Medulla oblongata (tissue), 1 donor: ENCODE measurements around the gene SLC24A3.

ENCODE experiments used
- DNase-seq: peaks from one replicate; pipeline ENCODE4 v3.0.0-alpha.2; 2015; ENCODE audit errors: extremely low spot score

Gene SLC24A3

DNA sequence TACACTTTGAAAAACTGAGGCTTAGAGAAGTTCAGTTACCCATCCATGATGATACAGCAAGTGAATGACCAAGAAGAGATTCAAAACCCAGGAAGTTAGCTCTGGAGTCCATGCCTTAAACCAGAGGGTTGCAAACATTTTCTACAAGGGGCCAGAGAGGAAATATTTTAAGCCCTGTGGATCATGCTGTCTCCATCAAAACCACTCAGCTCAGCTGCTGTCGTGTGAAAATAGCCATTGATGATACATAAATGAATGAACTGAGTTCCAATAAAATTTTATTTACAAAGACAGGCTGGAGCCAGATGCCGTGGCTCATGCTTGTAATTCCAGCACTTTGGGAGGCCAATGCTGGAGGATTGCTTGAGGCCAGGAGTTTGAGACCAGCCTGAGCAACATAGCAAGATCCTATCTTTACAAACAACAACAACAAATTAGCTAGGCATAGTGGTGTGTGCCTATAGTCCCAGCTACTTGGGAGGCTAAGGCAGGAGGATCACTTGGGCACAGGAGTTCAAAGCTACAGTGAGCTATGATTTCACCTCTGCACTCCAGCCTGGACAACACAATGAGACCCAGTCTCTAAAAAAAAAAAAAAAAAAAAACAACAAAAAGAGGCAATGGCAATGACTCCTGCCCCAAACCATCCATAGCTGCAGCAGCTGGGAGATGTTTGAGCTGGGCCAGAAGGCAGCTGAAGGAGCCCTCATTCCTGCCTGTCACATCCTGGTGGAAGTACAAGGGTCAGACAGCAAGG is 501.6 kb downstream of the SLC24A3 start:
- no peak for DNase-seq

DNA sequence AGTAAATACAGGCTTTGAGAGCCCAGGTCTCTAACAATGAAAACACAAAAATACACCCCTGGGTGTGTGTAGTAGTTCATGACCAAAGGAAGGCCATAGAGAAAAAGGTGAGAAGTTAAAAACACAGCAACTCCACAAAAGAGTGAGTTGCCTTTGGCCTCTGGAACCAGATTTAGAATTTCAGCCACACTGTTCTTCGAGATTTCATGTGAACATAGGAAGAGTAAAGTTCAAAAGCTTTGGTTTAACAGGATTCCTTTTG is 502.1 kb downstream of the SLC24A3 start:
- DNase-seq, result no peak

DNA sequence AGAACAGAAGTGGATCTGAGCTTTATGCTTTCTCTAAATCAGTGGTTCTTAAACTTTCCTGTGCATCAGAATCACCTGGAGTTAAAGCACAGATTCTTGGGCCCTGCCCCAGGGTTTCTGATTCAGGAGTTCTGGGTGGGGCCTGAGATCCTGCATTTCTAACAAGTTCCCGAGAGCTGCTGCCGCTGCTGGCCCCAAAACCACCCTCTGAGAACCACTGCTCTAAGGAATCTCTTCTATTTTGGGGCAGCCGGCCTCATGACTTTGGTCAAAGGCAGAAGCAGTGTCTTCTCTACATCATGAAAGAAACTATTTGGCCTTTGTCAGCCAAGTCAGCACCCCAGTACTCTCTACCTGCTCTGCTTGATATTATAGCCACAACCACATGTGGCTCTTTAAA is 503.5 kb downstream of the SLC24A3 start:
- DNase-seq, result no peak

DNA sequence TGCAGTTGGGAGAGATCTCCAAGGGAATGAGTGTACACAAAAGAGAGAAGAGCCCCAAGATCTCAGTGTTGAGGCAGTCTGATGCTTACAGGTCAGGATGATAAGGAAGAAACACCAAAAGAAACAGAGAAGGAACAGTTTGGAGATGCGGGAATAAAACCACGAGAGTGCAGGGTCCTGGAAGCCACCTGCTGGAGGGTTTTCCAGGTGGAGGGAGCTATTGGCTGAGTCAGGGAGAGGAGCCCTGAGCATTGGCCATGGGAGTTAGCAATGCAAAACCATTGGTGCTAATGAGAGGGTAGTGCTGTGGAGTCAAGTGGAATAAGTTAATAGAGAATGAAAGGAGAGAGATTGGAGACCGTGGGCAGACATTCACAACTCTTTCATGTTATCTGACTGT is 506.4 kb downstream of the SLC24A3 start:
- DNase-seq, result no peak

DNA sequence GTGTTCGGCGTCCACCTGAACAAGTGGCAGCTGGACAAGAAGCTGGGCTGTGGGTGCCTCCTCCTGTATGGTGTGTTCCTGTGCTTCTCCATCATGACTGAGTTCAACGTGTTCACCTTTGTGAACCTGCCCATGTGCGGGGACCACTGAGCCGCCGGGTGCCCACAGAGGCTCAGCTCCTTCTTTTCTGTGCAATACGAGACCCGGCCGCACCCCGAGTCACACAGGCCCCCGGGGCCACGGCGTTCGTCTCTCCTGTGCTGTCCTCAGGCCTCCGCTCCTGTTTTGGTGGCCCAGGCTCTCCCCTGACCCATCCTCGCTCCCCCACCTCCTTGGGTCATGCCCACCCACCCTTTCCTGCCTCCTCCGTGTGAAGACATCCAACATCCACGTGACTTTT is 508.5 kb downstream of the SLC24A3 start:
- no peak for DNase-seq

DNA sequence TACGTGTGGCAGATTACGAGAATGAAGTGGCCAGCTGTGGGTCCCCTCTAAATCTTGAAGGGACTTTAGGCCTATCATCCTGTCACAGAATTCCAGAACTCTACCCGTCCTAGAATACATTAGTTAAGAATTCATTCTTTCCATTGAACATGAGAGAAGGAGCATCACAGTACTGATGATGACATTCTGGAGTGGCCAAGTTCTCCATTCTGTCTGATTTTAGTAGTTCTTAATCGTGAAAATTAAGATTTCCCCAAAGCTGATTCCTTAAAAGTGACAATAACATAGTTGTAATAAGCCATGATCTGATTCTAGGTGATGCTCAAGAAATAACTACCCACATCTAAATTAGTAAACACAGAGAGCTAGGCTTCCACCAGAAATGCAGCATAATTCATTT is 510.6 kb downstream of the SLC24A3 start:
- no peak for DNase-seq

DNA sequence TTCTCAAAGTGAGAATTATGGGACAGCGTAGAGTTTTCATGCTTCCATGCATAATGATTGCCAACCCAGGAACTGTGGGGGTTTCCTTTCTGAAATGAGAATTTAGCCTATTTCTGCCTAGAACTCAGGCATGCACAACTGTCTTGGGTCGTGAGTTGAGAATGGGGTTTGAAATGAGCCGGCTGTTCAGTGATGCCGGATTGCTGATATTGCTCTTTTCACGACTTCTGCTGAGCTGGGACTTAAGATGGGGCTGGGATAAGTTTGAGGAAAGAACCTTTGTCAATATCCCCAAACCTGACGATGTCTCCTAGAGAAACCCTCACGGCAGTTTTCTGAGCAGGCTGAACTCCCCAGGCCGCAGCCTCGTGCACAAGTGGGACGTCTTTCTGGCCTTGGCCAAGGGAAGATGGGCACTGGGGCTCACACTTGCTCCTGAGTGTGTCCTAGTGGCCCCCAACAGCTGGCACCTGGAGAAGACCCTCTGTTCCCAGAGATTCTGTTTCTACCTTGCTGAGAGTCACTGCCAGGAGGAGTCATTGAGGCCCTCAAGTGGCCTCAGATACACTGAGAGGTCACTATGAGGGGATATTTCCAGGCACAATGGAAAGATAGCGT is 511.5 kb downstream of the SLC24A3 start:
- no peak for DNase-seq

DNA sequence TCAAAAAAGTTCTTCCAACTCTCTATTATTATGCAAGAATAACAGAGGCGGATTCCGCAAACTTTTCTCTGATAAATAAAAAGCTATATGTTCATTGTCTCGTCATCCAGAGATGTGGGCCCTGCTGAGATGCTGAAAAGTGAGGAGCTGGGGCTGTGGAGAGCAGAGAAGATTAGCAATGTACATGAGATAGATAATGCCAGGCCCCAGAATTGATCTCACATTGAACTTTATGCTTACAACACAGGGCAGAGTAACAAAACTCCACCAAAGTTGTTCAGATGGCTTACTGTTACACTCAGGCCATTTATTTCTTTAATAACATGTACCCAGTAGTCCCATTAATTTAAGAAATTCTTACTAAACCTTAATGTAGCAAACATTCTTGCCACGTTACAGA is 512.9 kb downstream of the SLC24A3 start:
- DNase-seq, result no peak

DNA sequence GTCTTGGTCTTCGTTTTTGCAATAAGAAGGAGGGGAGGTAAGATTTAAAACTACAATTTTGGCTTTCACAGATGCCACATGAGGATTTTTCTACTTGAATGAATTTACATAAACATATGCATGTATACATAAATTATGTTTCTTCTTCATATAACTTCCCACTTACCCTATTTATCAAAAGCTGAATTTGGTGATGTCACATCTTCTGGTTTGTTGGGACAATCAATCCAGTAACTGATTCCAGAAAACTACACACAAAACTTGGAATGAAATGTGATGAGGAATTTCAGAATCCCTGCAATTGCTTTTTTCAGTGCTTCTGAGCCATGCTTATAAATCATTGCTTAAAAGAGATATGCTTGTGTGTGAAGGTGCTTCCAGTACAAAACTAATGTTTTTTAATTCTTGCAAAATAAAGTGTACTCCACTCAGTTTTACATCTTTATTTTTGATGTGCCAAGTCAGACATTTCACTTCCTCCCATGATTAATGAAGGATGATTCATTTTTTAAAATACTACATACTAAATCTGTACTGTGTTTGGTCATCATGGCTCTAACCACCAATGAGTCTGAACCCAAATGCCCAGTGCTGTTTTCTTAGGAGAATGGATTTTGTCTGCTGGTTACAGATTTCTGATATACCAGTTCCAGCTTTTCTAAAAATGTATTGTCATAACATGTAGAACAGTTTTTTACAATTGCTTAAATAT is 513.5 kb downstream of the SLC24A3 start:
- DNase-seq, result no peak

DNA sequence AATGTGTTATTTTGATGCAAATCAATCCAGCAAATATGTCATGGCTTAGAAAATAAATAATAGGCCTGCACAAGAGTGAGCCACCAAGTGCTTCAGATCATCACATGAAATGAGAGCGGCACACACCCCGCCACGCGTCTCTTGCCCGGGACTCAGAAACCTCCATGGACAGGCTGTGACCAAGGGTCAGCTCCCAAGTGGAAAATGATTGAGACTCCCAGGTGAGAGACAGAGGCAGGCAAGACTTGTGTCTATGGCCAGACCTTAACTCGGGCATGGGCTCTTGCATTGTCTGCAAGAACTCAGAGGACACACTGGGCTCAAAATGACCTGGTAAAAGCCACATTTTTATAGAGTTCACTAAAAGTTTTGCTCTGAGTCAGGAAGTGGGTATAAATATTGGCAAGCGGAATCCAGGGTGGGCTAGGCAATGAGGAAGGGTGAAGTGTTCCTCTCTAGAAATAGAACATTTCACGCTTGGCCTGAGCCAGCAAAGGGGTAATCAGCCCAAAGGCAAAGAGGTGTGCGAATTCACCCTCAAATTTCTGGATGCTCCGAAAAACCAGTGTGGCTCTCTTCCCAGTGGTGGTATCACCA is 514.9 kb downstream of the SLC24A3 start:
- DNase-seq, result no peak

DNA sequence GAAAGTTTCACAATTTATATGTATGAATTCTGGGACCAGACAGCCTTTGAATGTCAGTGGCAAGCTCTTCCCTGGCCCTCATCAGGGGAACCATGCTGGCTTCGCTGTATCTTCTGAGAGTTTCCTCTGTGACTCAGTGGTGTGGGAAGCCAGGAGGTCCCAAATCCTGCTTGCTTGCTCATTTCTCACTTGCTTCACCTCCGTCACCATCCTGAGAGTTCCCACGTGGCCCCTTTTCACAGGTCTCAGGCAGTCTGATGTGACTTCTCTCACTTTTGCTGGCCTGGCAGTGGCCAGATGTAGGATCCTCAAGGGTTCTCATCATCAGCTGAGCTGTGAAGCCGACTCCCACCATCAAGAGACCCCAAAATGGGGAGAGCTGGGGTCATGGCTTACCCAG is 517.2 kb downstream of the SLC24A3 start:
- DNase-seq, result no peak

DNA sequence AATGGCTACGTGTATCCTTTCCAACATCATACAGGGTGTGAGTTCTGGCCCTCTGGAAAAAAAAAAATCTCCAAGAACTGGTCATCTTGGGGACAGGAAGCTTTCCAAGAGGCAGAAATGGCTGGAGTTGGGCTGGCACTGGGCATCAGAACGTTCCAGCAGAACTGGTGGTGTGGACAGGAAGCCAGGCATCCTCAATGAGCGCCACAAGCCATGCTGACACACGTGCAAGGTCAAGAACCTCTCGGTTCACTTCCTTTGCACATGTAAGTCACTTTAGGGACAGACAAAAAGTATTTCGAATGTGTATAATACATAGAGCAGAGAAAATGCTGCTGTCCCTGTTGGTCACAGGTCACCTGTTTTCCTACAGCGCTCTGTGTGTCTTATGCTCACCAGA is 518.3 kb downstream of the SLC24A3 start:
- DNase-seq, result no peak

DNA sequence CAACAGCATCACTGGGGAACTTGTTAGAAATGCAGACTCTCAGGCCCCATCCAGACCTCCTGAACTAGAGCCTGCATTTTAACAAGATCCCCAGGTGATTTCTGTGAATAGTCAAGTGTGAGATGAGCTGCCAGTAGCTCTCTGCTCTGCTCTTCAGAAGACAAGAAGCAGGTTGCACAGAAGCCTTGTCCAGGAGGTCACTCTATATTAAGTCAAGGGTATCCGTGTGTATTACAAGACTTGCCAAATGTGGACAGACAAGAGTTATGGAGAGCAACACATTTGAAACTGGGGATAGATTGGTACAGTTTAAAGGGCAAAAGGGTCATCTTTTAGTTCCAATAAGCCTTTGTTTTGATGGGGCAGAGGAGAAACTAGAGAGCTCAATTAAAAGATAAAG is 522.4 kb downstream of the SLC24A3 start:
- DNase-seq, result no peak

DNA sequence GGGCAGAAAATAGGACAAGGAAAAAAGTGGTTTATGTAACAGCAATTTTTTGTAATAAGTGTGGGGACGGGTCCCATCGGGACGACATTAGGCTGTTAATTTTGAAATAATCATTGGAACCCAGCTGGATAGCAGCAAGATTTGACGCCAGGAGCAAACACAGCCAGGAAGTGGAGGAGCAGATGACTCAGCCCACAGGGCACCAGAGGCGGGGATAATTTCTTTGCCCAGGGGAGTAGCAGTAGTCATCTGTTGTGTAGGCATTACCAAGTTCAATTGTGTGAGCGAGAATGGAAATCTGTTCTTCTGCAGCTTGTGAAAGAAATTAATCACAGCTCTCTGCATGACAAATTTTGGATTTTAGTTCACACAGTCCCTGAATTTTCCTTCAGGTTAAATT is 523.0 kb downstream of the SLC24A3 start:
- DNase-seq, result peak; percentile 41

DNA sequence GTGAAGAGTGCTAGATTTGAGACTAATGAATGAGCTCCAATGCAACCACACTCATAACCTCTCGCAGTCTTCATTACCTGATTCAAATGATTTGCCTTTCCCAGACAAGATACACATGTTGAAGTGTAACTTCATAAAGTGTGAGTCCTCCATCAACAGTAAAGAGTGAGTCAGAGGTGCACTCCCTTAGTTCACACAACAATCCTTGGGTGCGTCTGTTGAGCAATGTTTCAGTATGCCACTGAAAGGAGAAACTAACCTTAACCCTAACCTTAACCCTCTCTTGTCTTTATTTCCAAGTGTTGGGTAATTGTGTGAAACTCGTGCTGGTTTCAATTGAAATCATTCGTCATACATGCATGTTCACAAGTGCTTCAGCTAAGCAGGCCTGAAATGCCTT is 524.6 kb downstream of the SLC24A3 start:
- no peak for DNase-seq

DNA sequence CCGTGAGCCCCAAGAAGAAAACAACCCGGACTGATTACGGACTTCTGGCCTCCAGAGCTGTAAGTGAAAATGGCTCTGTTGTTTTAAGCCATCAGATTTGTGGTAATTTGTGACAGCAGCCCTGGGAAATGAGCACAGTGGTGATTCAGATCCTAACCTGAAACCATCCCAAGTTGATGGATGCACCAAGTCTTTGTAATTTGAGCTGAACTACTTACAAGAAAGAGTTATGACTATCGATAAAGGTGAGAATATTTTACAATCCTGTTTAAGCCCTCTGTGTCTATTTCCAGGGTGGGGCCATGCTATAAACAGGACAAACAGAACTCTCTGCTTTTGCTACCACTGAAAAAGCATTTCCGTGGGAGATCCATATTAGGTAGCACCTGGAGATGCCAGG is 526.5 kb downstream of the SLC24A3 start:
- no peak for DNase-seq

DNA sequence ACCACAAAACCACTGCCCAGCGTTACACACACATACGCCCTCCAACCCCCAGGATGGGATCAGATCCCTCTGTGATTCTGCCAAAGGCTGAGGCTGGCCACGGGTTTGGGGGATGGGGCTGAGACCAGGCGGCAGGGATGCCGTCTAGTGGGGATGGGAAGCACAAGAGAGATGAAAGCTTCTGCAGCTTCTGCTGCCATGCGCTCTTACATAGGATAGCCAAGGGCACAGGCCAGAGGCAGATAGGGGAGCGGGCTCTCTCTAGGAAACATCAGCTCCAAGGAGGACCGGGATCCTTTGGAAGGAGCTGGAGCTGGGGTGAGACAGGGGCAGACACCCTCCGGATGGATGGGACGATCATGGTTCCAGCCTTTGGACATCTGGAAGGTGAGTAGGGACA is 526.9 kb downstream of the SLC24A3 start:
- DNase-seq, result no peak

DNA sequence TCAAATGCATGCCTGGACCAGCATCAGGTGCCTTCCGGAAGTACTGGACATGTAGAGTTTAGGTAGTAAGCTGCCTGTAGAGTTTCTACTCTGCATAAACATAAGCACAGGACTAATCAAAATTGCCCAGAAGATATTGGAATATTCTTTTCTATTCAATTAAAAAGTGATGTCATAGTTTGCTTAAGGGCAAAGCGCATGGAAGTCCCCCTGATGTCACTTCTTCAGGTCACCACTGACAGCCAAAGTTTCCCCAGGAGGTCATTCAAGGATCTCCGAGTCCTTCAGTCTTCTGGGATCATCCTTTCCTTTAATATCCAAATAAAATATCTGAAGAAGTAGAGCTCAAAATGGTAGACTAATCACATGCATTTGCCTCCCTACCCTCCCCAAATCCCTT is 528.1 kb downstream of the SLC24A3 start:
- DNase-seq, result no peak

DNA sequence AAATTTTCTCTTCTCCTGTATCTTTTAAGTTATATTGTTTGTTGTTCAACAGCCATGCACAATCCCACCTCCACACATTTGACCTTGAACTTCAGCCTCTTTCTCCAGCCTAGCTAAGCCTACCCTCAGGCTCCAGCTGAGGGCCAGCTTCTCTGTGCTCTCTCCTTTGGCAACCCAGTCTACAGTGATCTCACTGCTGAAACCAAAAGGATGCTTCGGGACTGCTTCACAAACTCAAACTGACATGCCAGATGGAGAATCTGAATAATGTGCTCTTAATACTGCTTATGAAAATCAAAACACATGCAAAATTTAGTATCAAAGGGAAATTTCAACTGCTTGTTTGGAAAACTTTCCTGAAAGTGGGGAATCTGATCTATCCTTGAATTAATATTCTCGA is 529.5 kb downstream of the SLC24A3 start:
- DNase-seq, result no peak

DNA sequence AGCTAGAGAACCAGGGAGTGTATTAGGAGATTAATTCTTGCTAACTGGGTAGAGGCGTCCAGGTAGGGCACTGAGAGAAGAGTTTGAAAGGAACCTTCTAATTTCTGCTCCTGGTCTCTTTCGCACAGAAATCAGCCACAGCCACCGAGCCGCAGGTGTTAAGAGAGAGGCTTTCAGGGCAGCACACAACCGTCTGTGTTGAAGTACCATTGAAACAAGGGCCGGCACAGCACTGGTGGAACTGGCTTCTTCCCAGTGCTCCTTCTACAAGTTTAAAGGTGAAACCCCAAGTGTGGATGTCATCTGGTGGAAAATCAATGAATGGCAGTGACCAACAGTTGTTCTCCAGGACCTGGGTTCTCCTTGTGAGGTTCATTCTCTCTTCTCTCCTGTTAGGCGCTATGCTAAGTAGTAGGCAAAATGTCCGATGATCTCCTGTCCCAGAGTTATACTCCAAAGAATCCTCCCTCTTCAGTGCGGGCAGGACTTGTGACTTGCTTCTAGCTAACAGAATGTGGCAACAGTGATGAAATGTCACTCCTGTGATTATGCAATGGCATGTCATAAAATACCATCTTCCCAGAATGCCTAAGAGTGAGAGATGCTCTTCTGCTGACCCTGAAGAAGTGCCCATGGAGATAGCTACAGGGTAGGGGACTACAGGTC is 530.7 kb downstream of the SLC24A3 start:
- DNase-seq, result no peak

DNA sequence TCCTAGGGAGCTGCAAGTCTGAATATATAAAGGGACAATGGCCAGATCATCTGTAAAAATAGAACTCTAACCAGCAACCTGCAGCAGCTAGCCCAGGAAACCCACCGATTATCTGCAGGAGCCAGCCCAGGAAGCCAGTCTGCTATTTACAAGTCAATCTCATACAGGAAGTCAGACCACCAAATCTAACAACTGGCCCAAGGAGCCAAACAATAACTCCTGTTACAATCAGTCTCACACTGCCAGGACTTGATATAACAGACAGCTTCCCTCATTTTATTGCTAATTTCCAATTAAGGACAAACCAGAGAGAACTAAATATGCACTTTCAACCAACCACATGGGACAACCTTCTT is 531.2 kb downstream of the SLC24A3 start:
- DNase-seq, result no peak

DNA sequence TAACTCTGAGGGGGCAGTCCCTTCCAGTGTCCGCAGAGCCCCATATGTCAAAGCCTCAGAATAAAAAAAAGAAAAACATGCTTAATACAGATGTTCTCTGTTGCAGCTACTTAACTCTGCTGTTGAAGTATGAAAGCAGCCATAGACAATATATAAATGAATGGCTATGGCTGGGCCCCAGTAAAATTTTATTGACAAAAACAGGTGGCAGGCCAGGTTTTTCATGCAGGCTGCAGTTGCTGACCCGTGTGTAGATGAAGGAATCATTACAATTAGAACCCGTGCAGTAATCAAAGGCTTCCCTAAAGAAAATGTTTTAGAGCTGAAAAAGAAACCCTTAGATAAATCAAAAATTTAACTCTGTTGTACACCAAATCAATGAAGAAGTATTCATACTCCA is 532.7 kb downstream of the SLC24A3 start:
- DNase-seq, result no peak

DNA sequence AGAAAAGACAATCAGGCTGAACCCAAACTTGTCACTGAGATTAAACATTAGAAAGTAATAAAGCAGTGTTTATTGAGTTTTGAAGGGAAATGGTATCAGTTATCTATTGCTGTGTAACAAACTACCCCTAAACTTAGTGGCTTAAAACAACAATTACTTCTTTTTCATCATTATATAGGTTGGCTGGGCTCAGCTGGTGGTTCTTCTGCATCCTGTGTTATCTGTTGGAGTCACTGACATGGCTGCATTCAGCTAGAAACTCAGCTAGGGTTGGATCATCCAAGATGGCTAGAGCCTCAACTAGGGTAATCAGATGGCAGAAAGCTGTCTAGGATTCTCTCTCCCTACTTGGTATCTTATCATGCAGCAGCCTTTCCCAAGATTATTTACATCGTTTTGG is 533.1 kb downstream of the SLC24A3 start:
- DNase-seq, result no peak
